K562 (cell line): Measurements from ENCODE around the gene E2F2. TPM values are rescaled to one million over a fixed set of nuclear protein-coding genes. Genes with fewer than 3 reads are reported as not detected.

Experiments
- CEBPB ChIP-seq: fragments of 450-650 bp; IDR thresholded peaks from 2 replicates; pipeline ENCODE4 v1.6.1; 2016; ENCODE audit warnings: missing genetic modification characterization, missing compliant biosample characterization
- CEBPG ChIP-seq, 3 experiments: fragments of 200-800 bp in 1 of 3; sonication (Bioruptor generic) in 1 of 3; sonication (generic) in 1 of 3; formaldehyde crosslinking in 1 of 3; IDR thresholded peaks in 2 of 3; conservative IDR thresholded peaks in 1 of 3; 2 replicates each; pipeline versions ENCODE4 v1.6.1 to v1.8.0; 2016 to 2022; ENCODE audit warnings: missing compliant biosample characterization in 2 of 3, missing genetic modification characterization in 2 of 3, mild to moderate bottlenecking in 1 of 3, missing genetic modification reagents in 1 of 3
- CTCF ChIP-seq, 3 experiments: IDR thresholded peaks in 2 of 3; conservative IDR thresholded peaks in 1 of 3; 2 replicates each; pipeline ENCODE4 v1.5.1; 2011 to 2012; ENCODE audit warnings: low read length in 3 of 3, mild to moderate bottlenecking in 3 of 3, control low read depth in 2 of 3, improper control_type of control experiment in 1 of 3, inconsistent platforms in 1 of 3, low read depth in 1 of 3, mixed read lengths in 1 of 3, moderate library complexity in 1 of 3; ENCODE audit not compliant: insufficient read depth in 2 of 3
- GTF2A2 ChIP-seq: IDR thresholded peaks from 2 replicates; pipeline ENCODE4 v1.6.1; 2016; ENCODE audit warnings: mild to moderate bottlenecking, missing genetic modification characterization, missing compliant biosample characterization
- HCFC1 ChIP-seq: IDR thresholded peaks from 2 replicates; pipeline ENCODE4 v1.6.1; 2012; ENCODE audit warnings: low read depth, low read length, improper control_type of control experiment
- MNT ChIP-seq, 2 experiments: fragments of 450-650 bp; conservative IDR thresholded peaks; 2 replicates each; pipeline ENCODE4 v1.6.1; 2017; ENCODE audit warnings: mild to moderate bottlenecking in 2 of 2, moderate library complexity in 2 of 2
- PATZ1 ChIP-seq: fragments of 250-450 bp; sonication (Bioruptor Pico); IDR thresholded peaks from 2 replicates; pipeline ENCODE4 v1.5.0; 2020; ENCODE audit warnings: mild to moderate bottlenecking, borderline replicate concordance
- SMARCA4 ChIP-seq: fragments of 450-650 bp; IDR thresholded peaks from 2 replicates; pipeline ENCODE4 v1.6.1; 2016
- TBL1XR1 ChIP-seq, 2 experiments: IDR thresholded peaks; 2 replicates each; pipeline ENCODE4 v1.6.1; 2012; ENCODE audit warnings: improper control_type of control experiment in 2 of 2, low read length in 2 of 2, mild to moderate bottlenecking in 1 of 2
- VEZF1 ChIP-seq: fragments of 200-800 bp; sonication (Bioruptor generic); IDR thresholded peaks from 2 replicates; pipeline ENCODE4 v1.6.1; 2017; ENCODE audit warnings: missing genetic modification characterization, missing compliant biosample characterization
- ZBTB11 ChIP-seq, 3 experiments: fragments of 200-800 bp in 1 of 3; fragments of 250-450 bp in 1 of 3; fragments of 450-650 bp in 1 of 3; sonication (Bioruptor Pico) in 1 of 3; sonication (Bioruptor generic) in 1 of 3; formaldehyde crosslinking in 1 of 3; IDR thresholded peaks; 2 replicates each; pipeline versions ENCODE4 v1.6.1 to v1.8.0; 2016 to 2022; ENCODE audit warnings: mild to moderate bottlenecking in 2 of 3, missing genetic modification characterization in 2 of 3, missing compliant biosample characterization in 1 of 3, moderate library complexity in 1 of 3
- ZBTB7A ChIP-seq: IDR thresholded peaks from 2 replicates; pipeline ENCODE4 v1.6.1; 2011; ENCODE audit warnings: low read depth, mild to moderate bottlenecking, low read length, moderate library complexity, borderline replicate concordance; ENCODE audit not compliant: control insufficient read depth
- ZBTB8A ChIP-seq: fragments of 450-650 bp; IDR thresholded peaks from 2 replicates; pipeline ENCODE4 v1.6.1; 2018; ENCODE audit warnings: mild to moderate bottlenecking, moderate library complexity; ENCODE audit not compliant: partially characterized antibody
- ZNF165 ChIP-seq: fragments of 250-450 bp; sonication (Bioruptor Pico); IDR thresholded peaks from 2 replicates; pipeline ENCODE4 v1.4.0; 2020; ENCODE audit warnings: borderline replicate concordance
- polyA plus RNA-seq, 8 experiments: library from polyadenylated mRNA; depleted of rRNA in 4 of 8; stranded (reverse) in 5 of 8; unstranded in 3 of 8; fragments of >200 nt; fragmentation: Nextera tagmentation in 2 of 8; fragmentation: Illumina TruSeq in 1 of 8; extraction: Ambion mirVana in 2 of 8; extraction: Trizol in 1 of 8; gene quantifications; 2 replicates each; pipeline versions ENCODE4 v1.2.1 to v1.2.3, GENCODE V29; 2011 to 2014; ENCODE audit warnings: inconsistent platforms in 1 of 8, missing spikeins in 1 of 8
- total RNA-seq, 7 experiments: library from RNA; depleted of rRNA in 6 of 7; stranded (reverse); fragments of >200 nt in 6 of 7; fragmentation: Illumina TruSeq in 2 of 7; extraction: Trizol in 2 of 7; gene quantifications; 2 replicates each; pipeline versions ENCODE4 v1.2.1 to v1.2.3, GENCODE V29; 2011 to 2021; ENCODE audit warnings: low replicate concordance in 1 of 7

The E2F2 gene
- total and polyA plus RNA-seq, 9 of the 15 experiments (the other 6 are each of a cell fraction or from before 2014, with no cell fraction given), result 3.1 to 25.3 (median 11.4) TPM

- TF ChIP-seq ZBTB11 (CRISPR knock-in tag; IDR thresholded peaks at IDR 0.05) (peak in 1 of 3 experiments; percentile 47; a peak in 1 of 6 replicates), PATZ1 (CRISPR knock-in tag) (no peak), CEBPB (tag) (no peak), SMARCA4 (peak; percentile 81), ZBTB8A (no peak), MNT (conservative IDR thresholded peaks at IDR 0.05) (peak; percentile 61 to 63; a peak in 2 of 4 replicates), CEBPG (CRISPR knock-in tag; IDR thresholded peaks at IDR 0.05) (no peak), CEBPG (tag; conservative IDR thresholded peaks at IDR 0.05 in 1 of 2, IDR thresholded peaks at IDR 0.05 in 1 of 2) (no peak), HCFC1 (peak; percentile 59; the same call in 1 of the 2 replicates), ZNF165 (CRISPR knock-in tag) (no peak), ZBTB7A (peak; percentile 72; the same call in 1 of the 2 replicates), CTCF (IDR thresholded peaks at IDR 0.05 in 2 of 3, conservative IDR thresholded peaks at IDR 0.05 in 1 of 3; ENCODE audit: insufficient read depth in 2 of 3, low read depth in 1 of 3, low read length in 3 of 3) (peak; percentile 97 to 100 (median 99)), VEZF1 (peak; percentile 73), GTF2A2 (tag) (no peak), TBL1XR1 (IDR thresholded peaks at IDR 0.05; ENCODE audit: low read length in 2 of 2) (peak; percentile 64 to 90; a peak in 2 of 4 replicates)
Measured at GRCh38 chr1:23539698-23540266, 8.7 kb upstream of the E2F2 start (continued).
